Neural crest cell (in vitro differentiated cells): Measurements from ENCODE around the gene WDR45. TPM values are rescaled to one million over a fixed set of nuclear protein-coding genes. Genes with fewer than 3 reads are reported as not detected.
"Not testable (repeated sequence)": the region's sequence is repeated elsewhere in the genome, so short reads cannot be mapped to it uniquely, and the experiment has no call there.

Source experiments
- DNase-seq: peaks from one replicate; pipeline ENCODE4 v3.0.0; 2021; ENCODE audit warnings: low read depth, mixed read lengths, low spot score
- H3K27ac Mint-ChIP-seq: one replicate; pipeline ENCODE4 v1.8.0; 2021; ENCODE audit warnings: mild to moderate bottlenecking, mixed read lengths; ENCODE audit not compliant: unreplicated experiment
- H3K27me3 Mint-ChIP-seq: 2 replicates; pipeline ENCODE4 v1.8.0; 2021; ENCODE audit warnings: low read depth, mild to moderate bottlenecking, mixed read lengths
- H3K36me3 Mint-ChIP-seq: 2 replicates; pipeline ENCODE4 v1.8.0; 2021; ENCODE audit warnings: low read depth, mild to moderate bottlenecking, mixed read lengths
- H3K4me1 Mint-ChIP-seq: 2 replicates; pipeline ENCODE4 v1.8.0; 2021; ENCODE audit warnings: mixed read lengths
- H3K4me3 Mint-ChIP-seq: one replicate; pipeline ENCODE4 v1.8.0; 2021; ENCODE audit warnings: mild to moderate bottlenecking, mixed read lengths
- H3K9me3 Mint-ChIP-seq: 2 replicates; pipeline ENCODE4 v1.8.0; 2021; ENCODE audit warnings: mixed read lengths
- long read RNA-seq: library from polyadenylated mRNA; unstranded; transcript quantifications from one replicate; pipeline ENCODE4 v2.0.0, GENCODE V29; 2020
- total RNA-seq: library from RNA; stranded (reverse); gene quantifications from 2 replicates; pipeline ENCODE4 v1.2.1, GENCODE V29; 2021
- TF ChIP-seq, protein P1 (sequence below): fragments of 200-600 bp; sonication (generic); conservative IDR thresholded peaks from 2 replicates; pipeline ENCODE4 v1.5.0; 2021; ENCODE audit warnings: antibody characterized with exemption, mild to moderate bottlenecking

WDR45 gene
- total RNA-seq: 29.0 and 29.6 TPM in 2 replicates
- long read RNA-seq, transcript WDR45-224 (10 exons, 1,301 nt): minor isoform, 9 of 33 reads
- long read RNA-seq, transcript WDR45-207 (11 exons, 1,639 nt): major isoform, 14 of 33 reads
- long read RNA-seq, partial matches to known transcripts: 0 of 33 reads
- long read RNA-seq, other reads (novel, unspliced or antisense): 9 of 33 reads

DNA sequence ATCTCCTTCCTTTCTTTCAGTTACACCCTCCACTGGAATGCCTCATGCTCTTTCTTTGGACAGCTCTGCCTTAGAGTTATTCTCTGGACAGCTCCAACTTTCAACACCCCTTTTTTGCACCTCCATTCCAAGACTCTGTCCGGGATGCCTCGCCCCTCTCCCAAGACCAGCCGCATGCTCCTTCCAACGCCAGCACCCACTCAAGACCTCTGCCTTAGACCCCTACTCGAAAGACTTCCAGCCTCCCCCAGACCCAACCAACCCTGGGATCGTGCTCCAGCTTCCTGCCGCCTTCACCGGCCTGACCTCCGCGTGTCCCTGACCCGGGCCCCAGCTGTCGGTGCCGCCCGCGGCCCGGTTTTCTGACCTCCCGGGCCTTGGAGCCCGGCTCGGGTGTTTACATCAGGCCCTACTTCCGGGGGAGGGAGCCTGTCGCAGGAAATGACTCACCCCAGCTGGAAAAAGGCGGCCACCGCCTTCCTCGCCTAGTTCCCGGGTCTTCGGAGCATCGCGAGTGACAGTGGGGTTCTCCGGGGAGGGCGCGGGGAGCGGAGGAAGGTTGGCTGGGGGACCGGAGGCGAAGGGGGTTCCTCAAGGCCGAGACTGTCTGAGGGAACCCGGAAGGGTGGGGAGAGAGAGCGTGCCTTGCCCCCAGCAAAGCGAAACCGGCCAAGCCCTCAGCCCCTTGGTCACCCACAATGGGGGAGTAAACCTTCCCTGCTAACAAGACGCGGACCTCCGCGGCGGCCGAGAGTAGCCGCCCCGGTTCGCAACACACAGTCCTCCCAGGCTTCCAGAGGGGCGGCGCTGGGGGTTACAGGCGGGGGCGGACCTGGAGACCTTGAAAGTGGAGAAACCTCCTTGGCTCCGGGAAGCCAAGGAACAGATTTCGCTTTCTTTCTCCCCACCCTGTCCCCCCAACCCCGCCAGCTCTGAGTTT is at the start of gene WDR45:
TSS of gene WDR45 (minus strand) at position 399 of the 940 bp plus-strand sequence. CDS start 1,792 bp downstream, outside the sequence.
- Mint-ChIP-seq H3K36me3 (peaks cover 7% of the 10 kb centered on the region), H3K27ac (peak within 1 kb of the TSS; percentile 99), H3K9me3 (no peaks in the 10 kb centered on the region), H3K4me1 (peaks cover 9% of the 10 kb centered on the region), H3K27me3 (no peaks in the 10 kb centered on the region), H3K4me3 (peak within 1 kb of the TSS; percentile 89)
- TF ChIP-seq, protein P1, sequence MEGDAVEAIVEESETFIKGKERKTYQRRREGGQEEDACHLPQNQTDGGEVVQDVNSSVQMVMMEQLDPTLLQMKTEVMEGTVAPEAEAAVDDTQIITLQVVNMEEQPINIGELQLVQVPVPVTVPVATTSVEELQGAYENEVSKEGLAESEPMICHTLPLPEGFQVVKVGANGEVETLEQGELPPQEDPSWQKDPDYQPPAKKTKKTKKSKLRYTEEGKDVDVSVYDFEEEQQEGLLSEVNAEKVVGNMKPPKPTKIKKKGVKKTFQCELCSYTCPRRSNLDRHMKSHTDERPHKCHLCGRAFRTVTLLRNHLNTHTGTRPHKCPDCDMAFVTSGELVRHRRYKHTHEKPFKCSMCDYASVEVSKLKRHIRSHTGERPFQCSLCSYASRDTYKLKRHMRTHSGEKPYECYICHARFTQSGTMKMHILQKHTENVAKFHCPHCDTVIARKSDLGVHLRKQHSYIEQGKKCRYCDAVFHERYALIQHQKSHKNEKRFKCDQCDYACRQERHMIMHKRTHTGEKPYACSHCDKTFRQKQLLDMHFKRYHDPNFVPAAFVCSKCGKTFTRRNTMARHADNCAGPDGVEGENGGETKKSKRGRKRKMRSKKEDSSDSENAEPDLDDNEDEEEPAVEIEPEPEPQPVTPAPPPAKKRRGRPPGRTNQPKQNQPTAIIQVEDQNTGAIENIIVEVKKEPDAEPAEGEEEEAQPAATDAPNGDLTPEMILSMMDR: no peak
- peak; percentile 29 for DNase-seq

DNA sequence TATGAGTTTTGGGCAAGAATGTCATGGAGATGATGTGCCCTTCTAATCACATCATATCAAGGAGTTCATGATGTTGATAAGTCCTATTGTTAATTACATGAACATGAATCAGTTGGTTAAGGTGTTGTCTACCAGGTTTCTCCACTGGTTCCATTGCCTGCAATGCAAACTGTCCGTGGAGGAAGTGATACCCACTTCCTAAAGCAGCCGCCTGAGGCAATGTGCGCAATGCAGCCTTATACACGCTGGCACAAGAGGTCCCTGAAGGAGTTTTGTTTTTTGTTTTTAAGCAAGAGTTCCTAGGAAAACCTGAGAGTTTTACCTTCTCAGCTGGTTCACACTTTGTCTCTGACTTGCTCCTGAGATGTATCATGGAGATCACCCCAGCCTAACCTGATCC is 49.7 kb upstream of the WDR45 start:
- TF ChIP-seq, protein P1: no peak
- H3K36me3 Mint-ChIP-seq: no peaks in the 10 kb centered on the region
- no peak overlapping the region for H3K27ac Mint-ChIP-seq
- H3K27me3 Mint-ChIP-seq: no peaks in the 10 kb centered on the region
- no peaks in the 10 kb centered on the region for H3K4me1 Mint-ChIP-seq
- H3K9me3 Mint-ChIP-seq: no peaks in the 10 kb centered on the region
- no peak overlapping the region for H3K4me3 Mint-ChIP-seq
- no peak for DNase-seq

DNA sequence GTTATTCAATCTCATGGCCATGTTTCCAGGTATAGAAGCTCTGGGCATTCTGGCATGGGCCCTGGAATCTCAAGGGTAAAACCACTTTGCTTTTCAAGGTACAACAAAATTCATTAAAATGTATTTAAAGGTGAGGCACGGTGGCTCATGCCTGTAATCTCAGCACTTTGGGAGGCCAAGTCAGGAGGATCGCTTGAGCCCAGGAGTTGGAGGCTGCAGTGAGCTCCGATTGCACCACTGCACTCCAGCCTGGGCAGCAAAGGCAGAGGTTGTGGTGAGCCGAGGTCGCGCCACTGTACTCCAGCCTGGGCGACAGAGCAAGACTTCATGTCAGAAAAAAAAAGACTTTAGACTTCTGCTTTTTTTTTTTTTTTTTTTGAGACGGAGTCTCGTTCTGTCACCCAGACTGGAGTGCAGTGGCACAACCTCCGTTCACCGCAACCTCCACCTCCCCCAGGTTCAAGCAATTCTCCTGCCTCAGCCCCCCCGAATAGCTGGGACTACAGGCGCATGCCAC is 48.1 kb upstream of the WDR45 start:
- H3K27me3 Mint-ChIP-seq, DNase-seq, H3K9me3 Mint-ChIP-seq, H3K36me3 Mint-ChIP-seq, H3K27ac Mint-ChIP-seq, H3K4me3 Mint-ChIP-seq: not testable (repeated sequence)
- H3K4me1 Mint-ChIP-seq: peaks cover 11% of the 10 kb centered on the region

DNA sequence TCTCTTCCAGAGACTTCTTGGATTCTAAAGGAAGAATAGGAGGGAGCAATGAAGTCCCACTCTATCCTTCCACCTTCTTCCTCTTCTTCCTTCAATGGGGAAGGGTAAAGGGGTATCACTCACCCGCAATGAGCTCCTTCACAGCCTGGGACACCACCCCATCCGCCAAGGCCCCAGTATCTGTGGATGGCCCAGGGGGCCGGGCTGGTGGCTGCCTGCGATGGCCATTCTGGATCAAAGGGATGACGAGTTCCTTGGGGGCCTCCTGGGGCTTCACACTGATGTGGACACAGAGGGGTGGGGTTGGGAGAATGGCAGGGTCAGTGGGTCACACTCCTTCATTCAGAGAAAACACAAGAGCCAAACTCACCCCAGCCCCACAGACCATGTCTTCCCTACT is 42.8 kb upstream of the WDR45 start:
- no peak for DNase-seq
- Mint-ChIP-seq H3K27ac (no peak overlapping the region), H3K9me3 (peaks cover 4% of the 10 kb centered on the region), H3K4me3 (peak overlapping the region; percentile 99), H3K27me3 (no peaks in the 10 kb centered on the region), H3K4me1 (peaks cover 13% of the 10 kb centered on the region), H3K36me3 (peaks cover 10% of the 10 kb centered on the region)
- TF ChIP-seq, protein P1: no peak

DNA sequence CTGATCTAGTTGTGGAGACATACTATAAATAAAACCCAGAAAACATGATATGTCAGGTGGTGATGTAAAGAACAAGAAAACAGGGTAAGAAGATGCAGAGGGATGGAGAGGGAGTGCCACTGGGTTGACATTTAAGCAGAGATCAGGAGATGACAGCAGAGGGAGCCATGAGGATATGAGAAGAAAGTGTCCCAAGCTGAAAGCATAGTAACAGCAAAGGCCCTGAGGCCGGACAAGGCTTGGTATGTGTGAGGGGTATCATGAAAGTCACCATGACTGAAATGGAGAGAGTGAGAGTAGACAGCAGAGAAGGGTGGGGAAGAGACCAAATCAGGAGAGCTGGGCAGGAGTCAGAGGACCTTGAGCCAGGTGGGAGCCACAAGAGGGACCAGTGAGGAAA is 40.4 kb upstream of the WDR45 start:
- Mint-ChIP-seq H3K9me3 (peaks cover 4% of the 10 kb centered on the region), H3K4me1 (peaks cover 13% of the 10 kb centered on the region)

More for the DNA sequence above, 40.4 kb upstream of the WDR45 start:
- Mint-ChIP-seq H3K27me3 (no peaks in the 10 kb centered on the region), H3K36me3 (peaks cover 15% of the 10 kb centered on the region), H3K27ac (no peak overlapping the region), H3K4me3 (peak overlapping the region; percentile 78)
- TF ChIP-seq, protein P1: no peak
- DNase-seq: no peak
